Kidney (tissue), 14 donors: Measurements from ENCODE around the gene ASS1. TPM values are rescaled to one million over a fixed set of nuclear protein-coding genes. Genes with fewer than 3 reads are reported as not detected.

Source experiments
- DNase-seq, 5 donors: peaks; one replicate each; pipeline ENCODE4 v3.0.0-alpha.2; 2013 to 2020
- FAIRE-seq: peaks from 2 replicates; lab custom pipeline; 2012; peaks lifted over from hg19 to GRCh38; lab: Jason Lieb, UNC
- H3K27ac ChIP-seq, 2 donors: one replicate each; pipeline ENCODE4 v1.7.0; 2013; ENCODE audit warnings: low read depth in 2 of 2, low read length in 2 of 2, inconsistent platforms in 1 of 2
- H3K27me3 ChIP-seq: one replicate; pipeline ENCODE4 v1.7.1; 2013; ENCODE audit warnings: low read length, inconsistent platforms; ENCODE audit not compliant: control insufficient read depth, insufficient read depth
- H3K36me3 ChIP-seq, 3 donors: one replicate each; pipeline versions ENCODE4 v1.7.0 to v1.7.1; 2013; ENCODE audit warnings: low read length in 3 of 3, control low read depth in 1 of 3, inconsistent platforms in 1 of 3; ENCODE audit not compliant: insufficient read depth in 3 of 3, control insufficient read depth in 2 of 3
- H3K4me1 ChIP-seq, 3 donors: one replicate each; pipeline versions ENCODE4 v1.7.0 to v1.7.1; 2013; ENCODE audit warnings: low read length in 3 of 3, inconsistent platforms in 1 of 3, low read depth in 1 of 3; ENCODE audit not compliant: control insufficient read depth in 2 of 3, insufficient read depth in 2 of 3
- H3K4me3 ChIP-seq, 3 donors: one replicate each; pipeline versions ENCODE4 v1.7.0 to v1.8.1; 2013; ENCODE audit warnings: low read length in 3 of 3, control low read depth in 1 of 3, inconsistent platforms in 1 of 3
- H3K9ac ChIP-seq, 3 donors: one replicate each; pipeline versions ENCODE4 v1.7.0 to v1.7.1; 2013; ENCODE audit warnings: low read length in 3 of 3, control low read depth in 1 of 3, inconsistent platforms in 1 of 3
- H3K9me3 ChIP-seq, 3 donors: one replicate each; pipeline versions ENCODE4 v1.7.0 to v1.7.1; 2013; ENCODE audit warnings: low read length in 3 of 3, control low read depth in 1 of 3, inconsistent platforms in 1 of 3; ENCODE audit not compliant: control insufficient read depth in 2 of 3, insufficient read depth in 1 of 3
- intact Hi-C: fragments of 100-400 bp; cut with DNase I; formaldehyde crosslinking; loops from one replicate; pipeline ENCODE4 v1.11.1; 2022
- polyA plus RNA-seq: library from polyadenylated mRNA; stranded (reverse); fragments of 350-450 nt; fragmentation: Illumina TruSeq; extraction: RNeasy Lipid Tissue Mini Kit (QIAGEN cat#74804); gene quantifications from one replicate; pipeline ENCODE4 v1.2.3, GENCODE V29; 2014; ENCODE audit warnings: low read depth, low replicate concordance; ENCODE audit not compliant: insufficient read depth
- total RNA-seq: library from RNA; stranded (reverse); fragmentation: NEBNext Ultra II Directional; extraction: Animal tissue kit (Norgen Biotek cat#: 25700); gene quantifications from one replicate; pipeline ENCODE4 v1.2.1, GENCODE V29; 2021
- TF ChIP-seq, protein P1 (sequence below): IDR thresholded peaks from 3 replicates; pipeline ENCODE4 v1.5.1; 2012; ENCODE audit warnings: mild to moderate bottlenecking, moderate library complexity, borderline replicate concordance; ENCODE audit not compliant: insufficient read depth; ENCODE audit errors: extremely low read depth
- donor health status: control.
- donor health status: control.
- donor health status: control.
- donor health status: control.
- donor health status: control.
- donor health status: DM: yes; HTN: yes; CAD: no.
- donor health status: Normal renal cell carcinoma (clear cell type).

Gene ASS1
- total and polyA plus RNA-seq, 2 donors from 2014 or later, result 124 to 1,185 TPM

- Histone ChIP-seq H3K27ac (no peak overlapping the region), H3K9me3 (no peaks in the 10 kb centered on the region), H3K4me1 (peaks cover 0 to 6% (median 0%) of the 10 kb centered on the region in 3 donors), H3K9ac (no peak overlapping the region), H3K36me3 (peaks cover 0 to 24% (median 0%) of the 10 kb centered on the region in 3 donors), H3K4me3 (no peak overlapping the region), H3K27me3 (no peaks in the 10 kb centered on the region)
- FAIRE-seq (no peak), DNase-seq (no peak)
- TF ChIP-seq, protein P1, sequence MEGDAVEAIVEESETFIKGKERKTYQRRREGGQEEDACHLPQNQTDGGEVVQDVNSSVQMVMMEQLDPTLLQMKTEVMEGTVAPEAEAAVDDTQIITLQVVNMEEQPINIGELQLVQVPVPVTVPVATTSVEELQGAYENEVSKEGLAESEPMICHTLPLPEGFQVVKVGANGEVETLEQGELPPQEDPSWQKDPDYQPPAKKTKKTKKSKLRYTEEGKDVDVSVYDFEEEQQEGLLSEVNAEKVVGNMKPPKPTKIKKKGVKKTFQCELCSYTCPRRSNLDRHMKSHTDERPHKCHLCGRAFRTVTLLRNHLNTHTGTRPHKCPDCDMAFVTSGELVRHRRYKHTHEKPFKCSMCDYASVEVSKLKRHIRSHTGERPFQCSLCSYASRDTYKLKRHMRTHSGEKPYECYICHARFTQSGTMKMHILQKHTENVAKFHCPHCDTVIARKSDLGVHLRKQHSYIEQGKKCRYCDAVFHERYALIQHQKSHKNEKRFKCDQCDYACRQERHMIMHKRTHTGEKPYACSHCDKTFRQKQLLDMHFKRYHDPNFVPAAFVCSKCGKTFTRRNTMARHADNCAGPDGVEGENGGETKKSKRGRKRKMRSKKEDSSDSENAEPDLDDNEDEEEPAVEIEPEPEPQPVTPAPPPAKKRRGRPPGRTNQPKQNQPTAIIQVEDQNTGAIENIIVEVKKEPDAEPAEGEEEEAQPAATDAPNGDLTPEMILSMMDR, result no peak
- intact Hi-C loops, result loop anchor here (5.0 kb wide), 1 partner anchor 222 kb away; no protein-coding TSS in a partner anchor
Observed at GRCh38 chr9:130459941-130460669, 15.3 kb downstream of the ASS1 start.

GRCh38 chr9:130461218-130461630, 16.5 kb downstream of the ASS1 start:
- TF ChIP-seq, protein P1, result peak; percentile 83
- Histone ChIP-seq H3K27ac (no peak overlapping the region), H3K9ac (no peak overlapping the region), H3K9me3 (no peaks in the 10 kb centered on the region), H3K4me1 (peaks cover 0 to 4% (median 0%) of the 10 kb centered on the region in 3 donors), H3K36me3 (peaks cover 0 to 16% (median 0%) of the 10 kb centered on the region in 3 donors), H3K4me3 (no peak overlapping the region), H3K27me3 (no peaks in the 10 kb centered on the region)
- intact Hi-C loops, result loop anchor here (5.0 kb wide), 1 partner anchor 221 kb away; no protein-coding TSS in a partner anchor
- no peak for FAIRE-seq
- peak in 4 of 5 donors; percentile 62 to 83 (median 78) for DNase-seq

- H3K4me1 ChIP-seq, result peaks cover 0 to 4% (median 0%) of the 10 kb centered on the region in 3 donors
- H3K27me3 ChIP-seq, result no peaks in the 10 kb centered on the region
- peaks cover 0 to 16% (median 0%) of the 10 kb centered on the region in 3 donors for H3K36me3 ChIP-seq
- H3K27ac ChIP-seq, result no peak overlapping the region
- no peaks in the 10 kb centered on the region for H3K9me3 ChIP-seq
- H3K9ac ChIP-seq, result no peak overlapping the region
- no peak for FAIRE-seq
- TF ChIP-seq, protein P1, result no peak
- H3K4me3 ChIP-seq, result no peak overlapping the region
- intact Hi-C loops, result loop anchor here (5.0 kb wide), 1 partner anchor 221 kb away; no protein-coding TSS in a partner anchor
- no peak for DNase-seq
Observed at GRCh38 chr9:130461731-130462130, 17.0 kb downstream of the ASS1 start.
